ENCODE results near the gene NOL4L. TPM values are rescaled to one million over a fixed set of nuclear protein-coding genes. Genes with fewer than 3 reads are reported as not detected.
A peak's percentile ranks its signal among the peaks of the same experiment; 100 is the strongest.

The NOL4L gene
- total RNA-seq, 1 donor from 2014 or later = 37.7 TPM

- DNase-seq (ENCODE audit: low spot score) = no peak
- H3K9me3 Mint-ChIP-seq (ENCODE audit: low read depth) = no peaks in the 10 kb centered on the region
- H3K27me3 Mint-ChIP-seq (ENCODE audit: low read depth) = no peaks in the 10 kb centered on the region
- no peak overlapping the region for H3K27ac Mint-ChIP-seq (ENCODE audit: unreplicated experiment)
- peaks cover 55% of the 10 kb centered on the region for H3K36me3 Mint-ChIP-seq (ENCODE audit: low read depth)
- no peak overlapping the region for H3K4me3 Mint-ChIP-seq (ENCODE audit: unreplicated experiment)
- no peak for TF ChIP-seq CTCF (IDR thresholded peaks at IDR 0.05)
- no peaks in the 10 kb centered on the region for H3K4me1 Mint-ChIP-seq (ENCODE audit: low read depth)
These were observed 155.3 kb downstream of the NOL4L start for GRCh38 chr20:32429745-32430360.

GRCh38 chr20:32429343-32429742, 155.8 kb downstream of the NOL4L start:
- no peaks in the 10 kb centered on the region for H3K27me3 Mint-ChIP-seq (ENCODE audit: low read depth)
- no peak overlapping the region for H3K4me3 Mint-ChIP-seq (ENCODE audit: unreplicated experiment)
- no peaks in the 10 kb centered on the region for H3K9me3 Mint-ChIP-seq (ENCODE audit: low read depth)
- H3K4me1 Mint-ChIP-seq (ENCODE audit: low read depth) = no peaks in the 10 kb centered on the region
- H3K27ac Mint-ChIP-seq (ENCODE audit: unreplicated experiment) = peak overlapping the region; percentile 47
- peaks cover 54% of the 10 kb centered on the region for H3K36me3 Mint-ChIP-seq (ENCODE audit: low read depth)
- DNase-seq (ENCODE audit: low spot score) = no peak
- no peak for TF ChIP-seq CTCF (IDR thresholded peaks at IDR 0.05)

DNA sequence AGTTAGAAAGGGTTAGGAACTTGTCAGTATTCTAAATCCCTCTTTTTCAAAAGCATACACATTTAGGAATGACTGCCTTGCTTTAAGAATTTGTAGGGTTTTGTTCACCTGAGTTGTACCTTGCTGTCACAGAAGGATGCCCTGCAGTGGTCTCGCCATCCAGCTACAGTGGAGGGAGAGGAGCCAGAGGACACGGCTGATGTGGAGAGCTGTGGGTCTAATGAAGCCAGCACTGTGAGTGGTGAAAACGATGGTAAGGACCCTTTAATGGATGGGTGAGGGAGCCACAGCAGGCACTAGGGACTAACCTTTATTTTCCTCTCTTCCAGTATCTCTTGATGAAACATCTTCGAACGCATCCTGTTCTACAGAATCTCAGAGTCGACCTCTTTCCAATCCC, 157.1 kb downstream of the NOL4L start:
- no peak for DNase-seq (ENCODE audit: low spot score)
- H3K4me3 Mint-ChIP-seq (ENCODE audit: unreplicated experiment) = no peak overlapping the region
- H3K27ac Mint-ChIP-seq (ENCODE audit: unreplicated experiment) = no peak overlapping the region
- H3K27me3 Mint-ChIP-seq (ENCODE audit: low read depth) = no peaks in the 10 kb centered on the region
- no peaks in the 10 kb centered on the region for H3K4me1 Mint-ChIP-seq (ENCODE audit: low read depth)
- no peak for TF ChIP-seq CTCF (IDR thresholded peaks at IDR 0.05)
- peaks cover 41% of the 10 kb centered on the region for H3K36me3 Mint-ChIP-seq (ENCODE audit: low read depth)
- no peaks in the 10 kb centered on the region for H3K9me3 Mint-ChIP-seq (ENCODE audit: low read depth)

GRCh38 chr20:32421290-32421689, 163.8 kb downstream of the NOL4L start:
- Mint-ChIP-seq H3K27ac (ENCODE audit: unreplicated experiment) (no peak overlapping the region), H3K36me3 (ENCODE audit: low read depth) (peaks cover 8% of the 10 kb centered on the region), H3K9me3 (ENCODE audit: low read depth) (no peaks in the 10 kb centered on the region), H3K27me3 (ENCODE audit: low read depth) (no peaks in the 10 kb centered on the region), H3K4me1 (ENCODE audit: low read depth) (peaks cover 12% of the 10 kb centered on the region), H3K4me3 (ENCODE audit: unreplicated experiment) (no peak overlapping the region)
- no peak for DNase-seq (ENCODE audit: low spot score)
- no peak for TF ChIP-seq CTCF (IDR thresholded peaks at IDR 0.05)

- Mint-ChIP-seq H3K27me3 (ENCODE audit: low read depth) (no peaks in the 10 kb centered on the region), H3K36me3 (ENCODE audit: low read depth) (peaks cover 7% of the 10 kb centered on the region), H3K9me3 (ENCODE audit: low read depth) (no peaks in the 10 kb centered on the region), H3K4me1 (ENCODE audit: low read depth) (peaks cover 28% of the 10 kb centered on the region), H3K27ac (ENCODE audit: unreplicated experiment) (no peak overlapping the region), H3K4me3 (ENCODE audit: unreplicated experiment) (no peak overlapping the region)
- TF ChIP-seq CTCF (IDR thresholded peaks at IDR 0.05) = no peak
- no peak for DNase-seq (ENCODE audit: low spot score)
These were observed 166.8 kb downstream of the NOL4L start for GRCh38 chr20:32418376-32418775.

All from chondrocyte (in vitro differentiated cells).